ENCODE data around the gene KLHL22.
"Not testable (repeated sequence)": the region's sequence is repeated elsewhere in the genome, so short reads cannot be mapped to it uniquely, and the experiment has no call there.

Gene KLHL22

GRCh38 chr22:20415241-20415640 is 80.4 kb downstream of the KLHL22 start:
- DNase-seq: not testable (repeated sequence)

DNA sequence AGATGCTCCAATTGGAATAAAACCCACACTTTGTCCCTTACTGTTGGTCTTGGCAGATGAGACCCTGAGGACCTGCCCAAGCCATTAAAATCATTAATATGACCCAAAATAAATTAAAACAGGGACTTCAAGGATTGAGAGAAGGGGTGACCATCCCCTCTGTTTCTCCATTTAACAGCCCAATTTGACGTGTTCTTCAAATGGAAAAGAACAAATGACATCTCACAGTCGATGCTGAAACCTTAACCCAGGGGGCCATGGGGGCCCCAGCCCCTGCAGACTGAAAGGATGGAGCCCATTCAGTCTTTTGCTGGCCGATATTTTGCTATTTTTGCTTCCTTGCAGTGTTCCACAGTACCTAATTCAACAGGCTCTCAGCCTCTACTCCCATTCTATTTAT is 81.1 kb downstream of the KLHL22 start:
- no peak for DNase-seq

DNA sequence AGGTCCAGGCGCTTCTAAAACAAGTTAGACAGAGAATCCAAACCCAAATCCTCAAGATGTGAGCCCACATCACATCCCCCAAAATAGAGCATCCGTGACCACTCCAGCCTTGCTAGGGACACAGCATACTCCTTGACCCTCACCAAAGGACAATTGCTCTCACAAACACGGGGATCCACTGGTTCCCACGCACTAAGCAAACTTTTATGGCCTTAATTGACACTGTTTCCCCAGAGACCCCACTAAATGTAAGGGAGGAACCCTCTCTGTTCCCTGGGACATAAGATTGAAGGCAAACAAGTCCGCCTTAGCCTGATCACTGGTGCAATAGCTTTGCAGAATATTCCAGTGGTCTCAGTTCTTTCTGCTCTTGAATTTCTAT is 81.5 kb downstream of the KLHL22 start:
- DNase-seq: no peak

GRCh38 chr22:20413217-20414058 is 82.2 kb downstream of the KLHL22 start:
- no peak for DNase-seq

GRCh38 chr22:20412474-20413216 is 83.0 kb downstream of the KLHL22 start:
- DNase-seq: no peak

DNA sequence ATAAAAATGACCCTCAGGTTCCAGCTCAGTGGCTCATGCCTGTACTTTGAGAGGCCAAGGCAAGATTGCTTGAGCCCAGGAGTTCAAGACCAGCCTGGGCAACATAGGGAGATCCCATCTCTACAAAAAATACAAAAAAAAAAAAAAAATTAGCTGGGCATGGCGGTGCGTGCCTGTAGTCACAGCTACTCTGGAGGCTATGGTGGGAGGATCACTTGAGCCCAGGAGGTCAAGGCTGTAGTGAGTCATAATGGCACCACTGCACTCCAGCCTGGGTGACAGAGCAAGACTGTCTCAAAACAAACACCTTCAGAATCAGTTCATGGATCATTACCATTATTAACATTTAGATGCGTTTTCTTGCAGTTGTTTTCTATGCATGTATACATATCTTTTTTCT is 86.2 kb downstream of the KLHL22 start:
- not testable (repeated sequence) for DNase-seq

DNA sequence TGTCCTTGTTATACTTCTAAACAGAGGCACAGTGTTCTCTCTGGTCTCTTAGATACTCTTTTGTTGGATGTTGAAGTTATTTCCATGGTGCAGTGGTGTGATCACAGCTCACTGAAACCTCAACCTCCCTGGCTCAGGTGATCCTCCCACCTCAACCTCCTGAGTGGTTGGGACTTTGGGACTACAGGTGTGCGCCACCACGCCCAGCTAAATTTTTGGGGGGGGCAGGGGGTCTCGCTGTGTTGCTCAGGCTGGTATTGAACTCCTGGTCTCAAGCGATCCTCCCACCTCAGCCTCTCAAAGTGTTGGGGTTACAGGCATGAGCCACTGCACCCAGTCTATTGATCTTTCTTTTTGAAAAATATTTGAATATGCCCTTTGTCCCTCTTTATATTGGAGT is 86.7 kb downstream of the KLHL22 start:
- DNase-seq: no peak

- no peak for DNase-seq
Observed at GRCh38 chr22:20407829-20408228, 87.8 kb downstream of the KLHL22 start.

DNA sequence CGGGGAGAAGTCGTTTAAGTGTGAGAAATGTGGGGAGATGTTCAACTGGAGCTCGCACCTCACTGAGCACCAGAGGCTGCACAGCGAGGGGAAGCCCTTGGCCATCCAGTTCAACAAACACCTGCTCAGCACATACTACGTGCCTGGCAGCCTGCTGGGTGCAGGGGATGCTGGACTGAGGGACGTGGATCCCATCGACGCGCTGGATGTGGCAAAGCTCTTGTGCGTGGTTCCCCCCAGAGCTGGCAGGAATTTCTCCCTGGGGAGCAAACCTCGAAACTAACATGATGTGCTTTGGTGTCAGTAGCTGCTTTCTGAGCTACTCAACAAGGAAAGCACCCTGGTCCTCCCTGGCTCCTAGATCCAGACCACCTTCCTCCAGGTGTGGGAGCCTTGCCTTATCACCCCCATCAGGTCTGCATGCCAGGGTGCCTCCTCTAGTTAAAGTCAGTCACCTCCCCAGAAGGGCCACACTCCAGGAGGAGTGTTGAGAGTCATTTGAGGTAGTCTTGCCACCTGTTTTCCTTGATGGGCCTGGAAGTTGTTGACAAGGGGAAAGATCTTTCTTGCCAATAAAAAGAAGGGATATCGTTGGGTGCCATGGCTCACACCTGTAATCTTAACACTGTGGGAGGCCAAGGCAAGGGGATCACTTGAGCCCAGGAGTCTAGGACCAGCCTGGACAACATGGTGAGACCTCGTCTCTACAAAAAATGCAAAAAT is 88.7 kb downstream of the KLHL22 start:
- no peak for DNase-seq

GRCh38 chr22:20405931-20406685 is 89.5 kb downstream of the KLHL22 start:
- no peak for DNase-seq

GRCh38 chr22:20405291-20405930 is 90.2 kb downstream of the KLHL22 start:
- DNase-seq: no peak

- no peak for DNase-seq
Observed at GRCh38 chr22:20404881-20405280, 90.7 kb downstream of the KLHL22 start.

DNA sequence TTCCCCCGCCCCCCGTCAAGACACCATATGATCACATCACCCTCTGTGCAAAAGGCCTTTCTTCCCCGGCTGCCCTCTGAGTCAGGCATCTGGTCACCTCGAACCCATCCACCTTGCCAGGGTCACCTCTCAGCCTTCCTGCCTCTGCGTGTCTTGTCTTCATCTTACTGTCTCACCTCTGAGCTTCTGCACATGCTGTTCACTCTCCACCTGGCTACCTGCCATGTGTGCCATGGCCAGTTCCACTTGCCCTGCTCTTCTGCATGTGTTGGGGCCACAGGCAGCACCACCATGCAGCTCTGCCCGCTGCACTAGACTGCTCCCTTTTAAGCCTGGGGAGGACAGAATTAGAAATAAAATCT is 91.8 kb downstream of the KLHL22 start:
- DNase-seq: no peak

DNA sequence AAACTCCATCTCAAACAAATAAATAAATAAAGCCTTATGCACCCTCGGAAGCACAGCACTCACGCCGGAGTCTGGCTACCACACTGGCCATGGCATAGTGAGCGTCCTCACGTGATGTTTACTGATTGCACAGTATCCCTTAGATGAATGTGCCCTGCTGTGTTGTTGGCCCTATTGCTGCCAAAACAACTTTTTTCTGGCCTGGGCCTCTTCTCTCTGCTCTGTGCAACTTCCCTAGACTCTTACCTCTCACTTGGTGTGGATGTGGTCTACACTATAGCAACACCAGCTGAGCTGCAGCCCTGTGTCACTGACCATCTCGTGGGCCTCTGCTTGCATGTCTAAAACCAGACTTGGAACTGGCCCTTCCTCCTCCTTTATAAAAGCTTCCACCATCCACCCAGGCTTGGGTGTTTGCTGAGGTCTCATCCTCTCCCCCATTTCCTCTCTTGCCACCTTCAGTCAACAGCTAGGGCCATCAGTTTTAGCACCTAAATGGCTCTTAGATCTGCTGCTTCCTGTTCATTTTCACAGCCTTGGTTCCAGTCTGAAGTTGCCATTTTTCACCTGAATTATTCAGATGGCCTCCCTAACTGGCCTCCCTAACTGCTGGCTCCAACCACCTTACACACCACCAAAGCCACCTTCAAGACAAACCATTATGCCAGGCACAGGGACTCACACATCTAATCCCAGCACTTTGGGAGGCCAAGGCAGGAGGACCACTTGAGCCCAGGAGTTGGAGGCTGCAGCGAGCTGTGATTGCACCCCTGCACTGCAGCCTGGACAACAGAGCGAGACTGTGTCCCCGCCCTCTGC is 92.4 kb downstream of the KLHL22 start:
- no peak for DNase-seq

DNA sequence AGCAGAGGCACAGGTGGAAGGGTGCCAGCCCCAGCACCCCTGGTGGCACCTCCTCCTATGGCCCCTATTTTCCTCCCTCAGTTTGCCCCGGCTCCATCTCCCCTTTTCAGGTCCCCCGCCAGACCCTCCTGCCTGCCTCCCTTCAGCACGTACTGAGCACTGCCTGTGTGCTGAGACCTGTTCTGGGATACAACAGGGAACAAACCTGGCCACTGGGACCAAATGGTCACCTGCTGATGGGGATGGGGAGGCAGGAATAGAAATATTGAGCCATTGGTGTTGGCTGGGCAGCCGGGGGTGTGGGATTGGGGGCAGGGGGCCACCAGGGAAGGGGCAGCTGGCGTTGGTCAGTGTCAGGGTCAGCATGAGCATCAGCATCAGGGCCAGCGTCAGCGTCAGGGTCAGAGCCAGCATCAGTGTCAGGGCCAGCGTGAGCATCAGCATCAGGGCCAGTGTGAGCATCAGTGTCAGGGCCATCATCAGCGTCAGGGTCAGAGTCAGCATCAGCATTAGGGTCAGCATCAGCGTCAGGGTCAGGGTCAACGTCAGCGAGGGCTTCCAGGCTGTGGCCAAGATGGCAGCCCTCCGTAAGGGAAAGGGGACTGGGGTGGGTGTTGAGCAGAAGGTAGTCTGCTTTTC is 94.1 kb downstream of the KLHL22 start:
- no peak for DNase-seq

DNA sequence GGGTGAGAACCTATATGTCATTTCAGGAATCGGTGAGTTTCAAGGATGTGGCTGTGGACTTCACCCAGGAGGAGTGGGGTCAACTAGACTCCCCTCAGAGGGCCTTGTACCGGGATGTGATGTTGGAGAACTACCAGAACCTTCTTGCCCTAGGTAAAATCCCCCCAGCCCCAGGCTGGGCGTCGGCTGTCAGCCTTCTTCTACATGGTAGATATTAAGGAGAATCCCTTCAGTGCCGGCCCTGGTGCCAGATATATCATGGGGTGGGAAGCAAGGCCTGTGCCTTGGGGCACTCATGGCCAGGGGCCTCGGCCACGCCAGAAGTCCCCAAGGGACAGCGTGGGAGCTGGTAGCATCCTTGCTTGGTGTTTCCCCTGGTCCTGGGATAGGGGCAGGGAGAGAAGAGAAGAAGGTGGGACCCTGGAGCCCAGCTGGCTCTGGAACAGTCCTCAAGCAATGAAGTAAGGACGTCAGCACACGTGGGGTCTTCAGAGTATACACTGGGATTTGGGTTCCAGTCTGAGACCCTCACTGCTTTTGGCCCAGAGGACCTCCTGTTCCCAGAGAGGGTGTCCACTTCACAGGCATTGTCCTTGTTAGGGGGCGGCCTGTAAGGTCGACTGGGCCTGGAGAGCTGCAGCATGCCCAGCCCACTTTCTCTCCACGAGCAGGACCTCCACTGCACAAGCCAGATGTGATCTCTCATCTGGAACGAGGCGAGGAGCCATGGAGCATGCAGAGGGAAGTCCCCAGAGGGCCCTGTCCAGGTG is 94.8 kb downstream of the KLHL22 start:
- DNase-seq: no peak

- no peak for DNase-seq
Observed at GRCh38 chr22:20399866-20400605, 95.6 kb downstream of the KLHL22 start.

DNA sequence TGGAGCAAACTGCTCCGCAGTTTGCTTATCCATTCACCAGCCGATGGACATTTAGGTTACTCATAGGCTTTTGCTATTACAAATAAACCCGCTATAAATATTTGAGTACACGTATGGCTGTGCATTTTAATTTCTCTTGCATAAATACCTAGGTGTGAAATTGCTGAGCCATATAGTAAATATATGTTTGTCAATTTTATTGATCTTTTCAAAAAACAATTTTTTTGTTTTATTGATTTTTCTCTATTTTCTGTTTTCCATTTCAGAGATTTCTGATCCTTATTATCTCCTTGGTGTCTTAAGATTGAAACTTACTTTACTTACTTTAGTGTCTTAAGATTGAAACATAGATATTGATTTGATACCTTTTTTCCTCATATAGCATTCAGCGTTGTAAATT is 97.2 kb downstream of the KLHL22 start:
- DNase-seq: no peak

- no peak for DNase-seq
Observed at GRCh38 chr22:20397498-20397897, 98.1 kb downstream of the KLHL22 start.

DNA sequence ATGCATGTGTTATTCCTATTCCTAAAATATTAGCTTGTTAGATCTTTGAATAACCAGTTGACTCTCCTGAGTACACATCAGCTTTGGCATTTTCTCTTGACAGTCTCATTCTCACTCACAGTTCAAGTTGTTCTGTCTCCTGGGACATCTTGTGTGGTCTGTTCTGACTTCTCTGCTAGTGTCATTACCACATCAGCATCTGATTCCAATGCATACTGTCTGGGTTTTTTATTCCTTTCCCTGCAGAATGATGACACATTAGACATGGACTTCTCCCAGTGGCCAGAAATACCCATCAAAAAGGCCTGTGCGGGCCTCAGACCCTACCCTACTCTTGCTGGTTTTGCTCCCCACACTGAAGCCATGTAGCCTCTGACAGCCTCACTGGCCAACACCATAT is 99.0 kb downstream of the KLHL22 start:
- DNase-seq: no peak

Measured in GF-D8 (cell line).